PC-9 (cell line): ENCODE measurements around the gene COL15A1. TPM values are rescaled to one million over a fixed set of nuclear protein-coding genes. Genes with fewer than 3 reads are reported as not detected.

Source experiments
- BruUV-seq: library from RNA; stranded (reverse); fragments of 400-500 nt; replicated peaks from 2 replicates; lab custom pipeline; 2021; lab: Mats Ljungman, UMichigan
- CTCF ChIA-PET: fragments of 300-600 bp; sonication (Branson Sonifier 250); formaldehyde crosslinking; loops from one replicate; lab custom pipeline; 2022; ENCODE audit warnings: antibody characterized with exemption; lab: Charles Lee
- POLR2A ChIA-PET: fragments of 300-600 bp; sonication (Branson Sonifier 250); formaldehyde crosslinking; loops from one replicate; lab custom pipeline; 2022; ENCODE audit warnings: antibody characterized with exemption; ENCODE audit not compliant: unreplicated experiment; lab: Charles Lee
- DNase-seq, 2 experiments: peaks; one replicate each; pipeline versions ENCODE4 v3.0.0 to v3.0.0-alpha.2; 2015 to 2022; ENCODE audit warnings: mixed read lengths in 1 of 2
- H2AFZ ChIP-seq: fragments of 200-600 bp; sonication (generic); 2 replicates; pipeline ENCODE4 v1.8.1; 2017; ENCODE audit warnings: antibody characterized with exemption
- H3F3A ChIP-seq: fragments of 200-600 bp; sonication (generic); 2 replicates; pipeline ENCODE4 v1.8.1; 2017; ENCODE audit warnings: antibody characterized with exemption, mild to moderate bottlenecking, low read depth; ENCODE audit not compliant: insufficient read depth
- H3K27ac ChIP-seq: fragments of 200-600 bp; sonication (generic); 2 replicates; pipeline ENCODE4 v1.6.1; 2016; ENCODE audit warnings: mixed run types
- H3K27me3 ChIP-seq: fragments of 200-600 bp; sonication (generic); 2 replicates; pipeline ENCODE4 v1.6.1; 2016; ENCODE audit warnings: low read depth, mixed run types; ENCODE audit not compliant: insufficient read depth
- H3K36me3 ChIP-seq: fragments of 200-600 bp; sonication (generic); 2 replicates; pipeline ENCODE4 v1.6.1; 2016; ENCODE audit warnings: low read depth, mixed run types
- H3K4me1 ChIP-seq: fragments of 200-600 bp; sonication (generic); replicated peaks from 2 replicates; pipeline ENCODE4 v1.6.1; 2016; ENCODE audit warnings: mixed run types; ENCODE audit not compliant: insufficient read depth
- H3K4me2 ChIP-seq: fragments of 200-600 bp; sonication (generic); 2 replicates; pipeline ENCODE4 v1.6.1; 2017; ENCODE audit warnings: mixed run types
- H3K4me3 ChIP-seq: fragments of 200-600 bp; sonication (generic); 2 replicates; pipeline ENCODE4 v1.6.1; 2016; ENCODE audit warnings: mixed run types
- H3K79me2 ChIP-seq: fragments of 200-600 bp; sonication (generic); 2 replicates; pipeline ENCODE4 v1.6.1; 2017; ENCODE audit warnings: low read depth, mixed run types
- H3K9me2 ChIP-seq: fragments of 200-600 bp; sonication (generic); 2 replicates; pipeline ENCODE4 v1.8.1; 2017; ENCODE audit warnings: mild to moderate bottlenecking; ENCODE audit not compliant: insufficient read depth
- H3K9me3 ChIP-seq: fragments of 200-600 bp; sonication (generic); 2 replicates; pipeline ENCODE4 v1.8.1; 2016; ENCODE audit warnings: low read depth; ENCODE audit not compliant: insufficient read depth
- H4K20me1 ChIP-seq: fragments of 200-600 bp; sonication (generic); 2 replicates; pipeline ENCODE4 v1.8.1; 2017; ENCODE audit not compliant: insufficient read depth
- EZH2 ChIP-seq: fragments of 200-600 bp; sonication (generic); IDR thresholded peaks from 2 replicates; pipeline ENCODE4 v1.8.0; 2017; ENCODE audit warnings: antibody characterized with exemption, low read depth
- intact Hi-C: fragments of 100-400 bp; cut with micrococcal nuclease; formaldehyde crosslinking; loops from one replicate; pipeline ENCODE4 v1.10.0; 2022; ENCODE audit not compliant: unreplicated experiment
- total RNA-seq: library from RNA; stranded (reverse); gene quantifications from 2 replicates; pipeline ENCODE4 v1.2.3, GENCODE V29; 2021
- TF ChIP-seq, protein P1 (sequence below): fragments of 200-600 bp; sonication (generic); conservative IDR thresholded peaks from 2 replicates; pipeline ENCODE4 v1.6.1; 2017; ENCODE audit warnings: mixed run types, antibody characterized with exemption, mild to moderate bottlenecking, moderate library complexity

The COL15A1 gene
- total RNA-seq, 1 experiment from 2014 or later: not detected

- Histone ChIP-seq H3K4me2 (no peak overlapping the region), H3F3A (no peaks in the 10 kb centered on the region), H3K9me2 (no peaks in the 10 kb centered on the region), H3K27me3 (peaks cover 15% of the 10 kb centered on the region; the same call in 1 of the 2 replicates), H3K9me3 (no peaks in the 10 kb centered on the region), H3K79me2 (no peaks in the 10 kb centered on the region), H3K27ac (no peak overlapping the region), H3K36me3 (no peaks in the 10 kb centered on the region), H2AFZ (no peak overlapping the region), H3K4me3 (no peak overlapping the region), H4K20me1 (no peaks in the 10 kb centered on the region), H3K4me1 (no peaks in the 10 kb centered on the region)
- TF ChIP-seq, protein P1, sequence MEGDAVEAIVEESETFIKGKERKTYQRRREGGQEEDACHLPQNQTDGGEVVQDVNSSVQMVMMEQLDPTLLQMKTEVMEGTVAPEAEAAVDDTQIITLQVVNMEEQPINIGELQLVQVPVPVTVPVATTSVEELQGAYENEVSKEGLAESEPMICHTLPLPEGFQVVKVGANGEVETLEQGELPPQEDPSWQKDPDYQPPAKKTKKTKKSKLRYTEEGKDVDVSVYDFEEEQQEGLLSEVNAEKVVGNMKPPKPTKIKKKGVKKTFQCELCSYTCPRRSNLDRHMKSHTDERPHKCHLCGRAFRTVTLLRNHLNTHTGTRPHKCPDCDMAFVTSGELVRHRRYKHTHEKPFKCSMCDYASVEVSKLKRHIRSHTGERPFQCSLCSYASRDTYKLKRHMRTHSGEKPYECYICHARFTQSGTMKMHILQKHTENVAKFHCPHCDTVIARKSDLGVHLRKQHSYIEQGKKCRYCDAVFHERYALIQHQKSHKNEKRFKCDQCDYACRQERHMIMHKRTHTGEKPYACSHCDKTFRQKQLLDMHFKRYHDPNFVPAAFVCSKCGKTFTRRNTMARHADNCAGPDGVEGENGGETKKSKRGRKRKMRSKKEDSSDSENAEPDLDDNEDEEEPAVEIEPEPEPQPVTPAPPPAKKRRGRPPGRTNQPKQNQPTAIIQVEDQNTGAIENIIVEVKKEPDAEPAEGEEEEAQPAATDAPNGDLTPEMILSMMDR: no peak
- TF ChIP-seq EZH2: no peak
- no peak for DNase-seq
- CTCF ChIA-PET: no interaction called here
- POLR2A ChIA-PET: no interaction called here
- no TSS peak for BruUV-seq
- intact Hi-C loops: no loop called here
Measured at GRCh38 chr9:98951967-98952366, 8.3 kb downstream of the COL15A1 start.

DNA sequence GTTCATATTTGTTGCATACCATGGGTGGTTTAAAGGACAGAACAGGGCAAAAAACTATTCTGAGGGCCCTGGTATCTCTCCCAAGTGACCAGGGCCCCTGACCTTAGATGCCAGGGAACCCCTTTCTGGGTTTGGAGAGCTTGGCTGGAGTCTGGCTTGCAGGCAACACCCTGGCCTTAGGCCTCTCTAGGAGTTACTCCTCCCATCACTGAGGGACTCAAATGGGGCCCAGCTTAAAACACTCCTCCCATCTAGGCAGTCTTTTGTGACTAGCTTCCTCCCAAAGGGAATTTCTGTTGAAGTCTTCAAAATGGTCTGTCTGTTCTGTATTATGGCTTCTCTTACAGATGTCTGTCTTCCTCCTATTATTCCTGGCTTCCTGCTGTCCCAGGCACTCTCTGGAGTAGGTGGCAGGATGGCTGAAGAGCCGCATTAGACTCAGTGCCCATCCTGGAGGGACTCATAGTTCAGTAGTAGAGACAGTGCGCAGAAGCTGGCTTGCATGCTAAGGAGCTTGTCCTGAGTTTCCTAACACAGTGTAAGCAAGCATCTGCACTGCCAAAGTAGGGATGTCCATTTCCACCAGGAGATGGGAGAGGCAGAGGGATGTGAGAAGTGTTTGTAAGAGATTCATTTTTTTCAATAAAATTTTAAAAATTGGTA is 10.0 kb downstream of the COL15A1 start:
- Histone ChIP-seq H3K79me2 (no peaks in the 10 kb centered on the region), H3K27me3 (peaks cover 13% of the 10 kb centered on the region; the same call in 1 of the 2 replicates), H3K27ac (no peak overlapping the region), H3K9me2 (no peaks in the 10 kb centered on the region), H3K36me3 (no peaks in the 10 kb centered on the region), H4K20me1 (no peaks in the 10 kb centered on the region), H3K9me3 (no peaks in the 10 kb centered on the region), H3F3A (no peaks in the 10 kb centered on the region), H3K4me2 (no peak overlapping the region), H3K4me1 (no peaks in the 10 kb centered on the region), H2AFZ (no peak overlapping the region), H3K4me3 (no peak overlapping the region)
- TF ChIP-seq EZH2: no peak
- TF ChIP-seq, protein P1: no peak
- intact Hi-C loops: no loop called here
- DNase-seq: no peak
- ChIA-PET CTCF (no interaction called here), POLR2A (no interaction called here)
- no TSS peak for BruUV-seq

DNA sequence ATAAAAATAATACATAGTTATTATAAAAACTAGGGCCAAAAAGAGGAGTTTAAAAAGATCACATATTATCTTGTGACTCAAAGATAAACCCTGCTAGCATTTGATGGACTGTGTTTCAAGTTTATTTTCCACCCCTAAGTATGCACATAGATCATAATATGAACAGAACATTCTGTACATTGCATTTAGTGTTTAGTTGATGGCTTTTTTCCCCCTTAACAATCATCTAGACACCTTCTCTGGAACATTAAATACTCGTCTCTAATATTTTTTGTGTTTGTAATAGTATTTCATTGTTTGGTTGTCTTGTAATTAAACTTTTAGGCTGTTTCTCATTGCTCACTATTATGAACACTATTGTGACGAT is 10.5 kb downstream of the COL15A1 start:
- Histone ChIP-seq H3K4me1 (no peaks in the 10 kb centered on the region), H3K4me2 (no peak overlapping the region), H3K36me3 (no peaks in the 10 kb centered on the region), H2AFZ (no peak overlapping the region), H3K27me3 (peaks cover 8% of the 10 kb centered on the region; the same call in 1 of the 2 replicates), H3K9me3 (no peaks in the 10 kb centered on the region), H3K4me3 (no peak overlapping the region), H3K79me2 (no peaks in the 10 kb centered on the region), H4K20me1 (no peaks in the 10 kb centered on the region), H3F3A (no peaks in the 10 kb centered on the region), H3K9me2 (no peaks in the 10 kb centered on the region), H3K27ac (no peak overlapping the region)
- no TSS peak for BruUV-seq
- TF ChIP-seq EZH2: no peak
- TF ChIP-seq, protein P1: no peak
- CTCF ChIA-PET: no interaction called here
- intact Hi-C loops: no loop called here
- no peak for DNase-seq
- POLR2A ChIA-PET: no interaction called here
